PC-3 (cell line): ENCODE results near the gene ZNF319. TPM values are rescaled to one million over a fixed set of nuclear protein-coding genes. Genes with fewer than 3 reads are reported as not detected.

Experiments used
- ATAC-seq: fragments of 200-7000 bp; cut with Tn5 transposase; 2 replicates; pipeline ENCODE4 v1.9.1; 2020; ENCODE audit warnings: mild to moderate bottlenecking, moderate library complexity
- BruUV-seq: library from RNA; stranded (reverse); fragments of 400-500 nt; replicated peaks from 2 replicates; lab custom pipeline; 2021; lab: Mats Ljungman, UMichigan
- CTCF ChIA-PET: fragments of 300-600 bp; sonication (Branson Sonifier 250); formaldehyde crosslinking; loops from one replicate; lab custom pipeline; 2022; ENCODE audit warnings: antibody characterized with exemption; lab: Charles Lee
- POLR2A ChIA-PET: fragments of 300-600 bp; sonication (Branson Sonifier 250); formaldehyde crosslinking; loops from one replicate; lab custom pipeline; 2022; ENCODE audit warnings: antibody characterized with exemption; ENCODE audit not compliant: unreplicated experiment; lab: Charles Lee
- DNase-seq: peaks from one replicate; pipeline ENCODE4 v3.0.0-alpha.2; 2015
- H2AFZ ChIP-seq: fragments of 300-600 bp; sonication (generic); 2 replicates; pipeline ENCODE4 v1.6.0; 2016; ENCODE audit warnings: antibody characterized with exemption, low read length
- H3F3A ChIP-seq: fragments of 300-600 bp; sonication (generic); one replicate; pipeline ENCODE4 v1.6.0; 2017; ENCODE audit warnings: antibody characterized with exemption, low read length, control low read depth, mild to moderate bottlenecking; ENCODE audit not compliant: unreplicated experiment
- H3K27ac ChIP-seq: fragments of 300-600 bp; sonication (generic); 2 replicates; pipeline ENCODE4 v1.5.1; 2016; ENCODE audit warnings: mild to moderate bottlenecking, low read length
- H3K27me3 ChIP-seq: fragments of 300-600 bp; sonication (generic); 2 replicates; pipeline ENCODE4 v1.6.1; 2016; ENCODE audit warnings: low read length, mixed read lengths
- H3K36me3 ChIP-seq: fragments of 300-600 bp; sonication (generic); 2 replicates; pipeline ENCODE4 v1.6.1; 2016; ENCODE audit warnings: low read depth, mixed run types, low read length, mixed read lengths
- H3K4me1 ChIP-seq: fragments of 300-600 bp; sonication (generic); 2 replicates; pipeline ENCODE4 v1.5.1; 2016; ENCODE audit warnings: low read length; ENCODE audit not compliant: insufficient read depth
- H3K4me2 ChIP-seq: fragments of 300-600 bp; sonication (generic); 2 replicates; pipeline ENCODE4 v1.6.0; 2016; ENCODE audit warnings: low read length
- H3K4me3 ChIP-seq: fragments of 300-600 bp; sonication (generic); 2 replicates; pipeline ENCODE4 v1.5.1; 2016; ENCODE audit warnings: mild to moderate bottlenecking, low read length, mixed read lengths
- H3K79me2 ChIP-seq: fragments of 300-600 bp; sonication (generic); 2 replicates; pipeline ENCODE4 v1.6.1; 2017; ENCODE audit warnings: low read length, mixed read lengths
- H3K9ac ChIP-seq: fragments of 300-600 bp; sonication (generic); 2 replicates; pipeline ENCODE4 v1.6.0; 2016; ENCODE audit warnings: mild to moderate bottlenecking, low read length
- H3K9me2 ChIP-seq: fragments of 300-600 bp; sonication (generic); replicated peaks from 2 replicates; pipeline ENCODE4 v1.6.1; 2016; ENCODE audit warnings: mixed run types, low read length, mixed read lengths
- H3K9me3 ChIP-seq: fragments of 300-600 bp; sonication (generic); 2 replicates; pipeline ENCODE4 v1.6.1; 2016; ENCODE audit warnings: low read length, mixed read lengths
- H4K20me1 ChIP-seq: fragments of 300-600 bp; sonication (generic); 2 replicates; pipeline ENCODE4 v1.6.1; 2016; ENCODE audit warnings: low read length, mixed read lengths
- CTCF ChIP-seq: fragments of 300-600 bp; sonication (generic); conservative IDR thresholded peaks from 2 replicates; pipeline ENCODE4 v1.5.1; 2017; ENCODE audit warnings: antibody characterized with exemption, low read depth, mild to moderate bottlenecking, low read length
- EZH2 ChIP-seq: fragments of 300-600 bp; sonication (generic); IDR thresholded peaks from one replicate; pipeline ENCODE4 v1.6.1; 2017; ENCODE audit warnings: antibody characterized with exemption, mild to moderate bottlenecking, low read length; ENCODE audit not compliant: unreplicated experiment
- EZH2phosphoT487 ChIP-seq: fragments of 300-600 bp; sonication (generic); IDR thresholded peaks from 2 replicates; pipeline ENCODE4 v1.6.1; 2018; ENCODE audit warnings: mild to moderate bottlenecking, antibody characterized with exemption, low read length, borderline replicate concordance
- intact Hi-C: fragments of 100-400 bp; cut with micrococcal nuclease; formaldehyde crosslinking; loops from 2 replicates; pipeline ENCODE4 v1.9.0; 2023
- total RNA-seq: library from RNA; depleted of rRNA; stranded (reverse); fragments of >200 nt; gene quantifications from 2 replicates; pipeline ENCODE4 v1.2.3, GENCODE V29; 2014

ZNF319 gene
- total RNA-seq, 1 experiment from 2014 or later: 2.2 TPM

- no peak for TF ChIP-seq EZH2phosphoT487
- no peak for TF ChIP-seq EZH2
- TF ChIP-seq CTCF: no peak
- Histone ChIP-seq H3K27ac (no peak overlapping the region), H3K4me3 (no peak overlapping the region), H2AFZ (no peak overlapping the region), H3K27me3 (no peaks in the 10 kb centered on the region), H3K36me3 (no peaks in the 10 kb centered on the region), H4K20me1 (no peaks in the 10 kb centered on the region), H3K9me3 (no peaks in the 10 kb centered on the region), H3K4me1 (no peaks in the 10 kb centered on the region), H3K79me2 (no peaks in the 10 kb centered on the region), H3F3A (no peaks in the 10 kb centered on the region), H3K9me2 (no peaks in the 10 kb centered on the region), H3K9ac (no peak overlapping the region), H3K4me2 (no peak overlapping the region)
- intact Hi-C loops: no loop called here
- no peak for ATAC-seq
- no peak for DNase-seq
- no TSS peak for BruUV-seq
- ChIA-PET CTCF (no interaction called here), POLR2A (no interaction called here)
Measured at GRCh38 chr16:57959804-57960203, 40.7 kb downstream of the ZNF319 start.

- TF ChIP-seq EZH2phosphoT487: no peak
- TF ChIP-seq EZH2: no peak
- TF ChIP-seq CTCF: no peak
- no peaks in the 10 kb centered on the region for H3K27me3 ChIP-seq
- H4K20me1 ChIP-seq: no peaks in the 10 kb centered on the region
- DNase-seq: no peak
- H3K27ac ChIP-seq: no peak overlapping the region
- H3K36me3 ChIP-seq: no peaks in the 10 kb centered on the region
- no peak for ATAC-seq
- no peak overlapping the region for H3K4me2 ChIP-seq
- ChIA-PET POLR2A (no interaction called here), CTCF (no interaction called here)
- no peaks in the 10 kb centered on the region for H3K4me1 ChIP-seq
- no peaks in the 10 kb centered on the region for H3K79me2 ChIP-seq
- H3K9me3 ChIP-seq: no peaks in the 10 kb centered on the region
- no peak overlapping the region for H3K9ac ChIP-seq
- no peak overlapping the region for H3K4me3 ChIP-seq
- intact Hi-C loops: no loop called here
- no peaks in the 10 kb centered on the region for H3K9me2 ChIP-seq
- BruUV-seq: no TSS peak
- no peak overlapping the region for H2AFZ ChIP-seq
- H3F3A ChIP-seq: no peaks in the 10 kb centered on the region
Measured at GRCh38 chr16:57959121-57959520, 41.4 kb downstream of the ZNF319 start.

- ChIA-PET POLR2A (no interaction called here), CTCF (no interaction called here)
- no peaks in the 10 kb centered on the region for H3K9me3 ChIP-seq
- DNase-seq: no peak
- H3K27ac ChIP-seq: no peak overlapping the region
- no peak overlapping the region for H2AFZ ChIP-seq
- no peak overlapping the region for H3K4me3 ChIP-seq
- no peaks in the 10 kb centered on the region for H3K27me3 ChIP-seq
- H3K9ac ChIP-seq: no peak overlapping the region
- H3K4me1 ChIP-seq: no peaks in the 10 kb centered on the region
- ATAC-seq: no peak
- no peaks in the 10 kb centered on the region for H3K79me2 ChIP-seq
- no peaks in the 10 kb centered on the region for H3K9me2 ChIP-seq
- no peak overlapping the region for H3K4me2 ChIP-seq
- BruUV-seq: no TSS peak
- intact Hi-C loops: no loop called here
- H3K36me3 ChIP-seq: no peaks in the 10 kb centered on the region
- H4K20me1 ChIP-seq: no peaks in the 10 kb centered on the region
- H3F3A ChIP-seq: no peaks in the 10 kb centered on the region
- TF ChIP-seq EZH2 (no peak), EZH2phosphoT487 (no peak), CTCF (no peak)
Measured at GRCh38 chr16:57958544-57958943, 41.9 kb downstream of the ZNF319 start.
